Ishikawa (cell line): ENCODE measurements around the gene NUSAP1.

ENCODE experiments used
- CEBPB ChIP-seq: IDR thresholded peaks from 2 replicates; pipeline ENCODE4 v1.6.1; 2012
- CREB1 ChIP-seq: IDR thresholded peaks from 2 replicates; pipeline ENCODE4 v1.6.1; 2012; ENCODE audit warnings: low read depth
- EGR1 ChIP-seq: IDR thresholded peaks from 2 replicates; pipeline ENCODE4 v1.6.1; 2012
- EP300 ChIP-seq: IDR thresholded peaks from 2 replicates; pipeline ENCODE4 v1.6.1; 2012; ENCODE audit warnings: borderline replicate concordance
- FOXM1 ChIP-seq: IDR thresholded peaks from 2 replicates; pipeline ENCODE4 v1.6.1; 2012; ENCODE audit warnings: low read depth, borderline replicate concordance
- NFIC ChIP-seq: IDR thresholded peaks from 2 replicates; pipeline ENCODE4 v1.6.1; 2012
- RAD21 ChIP-seq: IDR thresholded peaks from 2 replicates; pipeline ENCODE4 v1.6.1; 2012; ENCODE audit warnings: low read depth
- TAF1 ChIP-seq: IDR thresholded peaks from 2 replicates; pipeline ENCODE4 v1.6.1; 2012; ENCODE audit warnings: low read depth, mild to moderate bottlenecking
- TCF12 ChIP-seq: IDR thresholded peaks from 2 replicates; pipeline ENCODE4 v1.6.1; 2012; ENCODE audit warnings: low read depth
- TEAD4 ChIP-seq: IDR thresholded peaks from 2 replicates; pipeline ENCODE4 v1.6.1; 2012
- YY1 ChIP-seq: IDR thresholded peaks from 2 replicates; pipeline ENCODE4 v1.6.1; 2012; ENCODE audit warnings: low read depth
- ZBTB7A ChIP-seq: IDR thresholded peaks from 2 replicates; pipeline ENCODE4 v1.6.1; 2012; ENCODE audit warnings: low read depth
- TF ChIP-seq, protein P1 (sequence below): IDR thresholded peaks from 2 replicates; pipeline ENCODE4 v1.6.1; 2012
- TF ChIP-seq, protein P2 (sequence below): IDR thresholded peaks from 2 replicates; pipeline ENCODE4 v1.6.1; 2012; ENCODE audit warnings: low read depth, mild to moderate bottlenecking
- TF ChIP-seq, protein P3 (sequence below): IDR thresholded peaks from 2 replicates; pipeline ENCODE4 v1.6.1; 2012

NUSAP1 gene

DNA sequence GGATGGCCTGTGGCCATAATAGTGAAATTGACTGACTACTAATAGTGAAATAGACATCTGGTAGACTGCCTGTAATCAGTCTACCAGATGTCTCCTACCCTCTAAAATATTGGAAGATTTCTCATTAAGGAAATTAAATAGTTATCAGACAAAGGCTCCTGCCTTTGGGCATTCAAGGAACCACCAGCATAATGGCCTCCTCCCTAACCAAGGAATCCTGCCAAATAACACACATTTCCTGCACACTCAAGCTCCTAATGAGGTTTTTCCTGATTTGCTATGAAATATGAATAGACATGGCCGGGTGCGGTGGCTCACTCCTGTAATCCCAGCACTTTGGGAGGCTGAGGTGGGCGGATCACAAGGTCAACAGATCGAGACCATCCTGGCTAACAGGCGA is 14.6 kb downstream of the NUSAP1 start:
- TF ChIP-seq, protein P1, sequence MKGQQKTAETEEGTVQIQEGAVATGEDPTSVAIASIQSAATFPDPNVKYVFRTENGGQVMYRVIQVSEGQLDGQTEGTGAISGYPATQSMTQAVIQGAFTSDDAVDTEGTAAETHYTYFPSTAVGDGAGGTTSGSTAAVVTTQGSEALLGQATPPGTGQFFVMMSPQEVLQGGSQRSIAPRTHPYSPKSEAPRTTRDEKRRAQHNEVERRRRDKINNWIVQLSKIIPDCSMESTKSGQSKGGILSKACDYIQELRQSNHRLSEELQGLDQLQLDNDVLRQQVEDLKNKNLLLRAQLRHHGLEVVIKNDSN = no peak

DNA sequence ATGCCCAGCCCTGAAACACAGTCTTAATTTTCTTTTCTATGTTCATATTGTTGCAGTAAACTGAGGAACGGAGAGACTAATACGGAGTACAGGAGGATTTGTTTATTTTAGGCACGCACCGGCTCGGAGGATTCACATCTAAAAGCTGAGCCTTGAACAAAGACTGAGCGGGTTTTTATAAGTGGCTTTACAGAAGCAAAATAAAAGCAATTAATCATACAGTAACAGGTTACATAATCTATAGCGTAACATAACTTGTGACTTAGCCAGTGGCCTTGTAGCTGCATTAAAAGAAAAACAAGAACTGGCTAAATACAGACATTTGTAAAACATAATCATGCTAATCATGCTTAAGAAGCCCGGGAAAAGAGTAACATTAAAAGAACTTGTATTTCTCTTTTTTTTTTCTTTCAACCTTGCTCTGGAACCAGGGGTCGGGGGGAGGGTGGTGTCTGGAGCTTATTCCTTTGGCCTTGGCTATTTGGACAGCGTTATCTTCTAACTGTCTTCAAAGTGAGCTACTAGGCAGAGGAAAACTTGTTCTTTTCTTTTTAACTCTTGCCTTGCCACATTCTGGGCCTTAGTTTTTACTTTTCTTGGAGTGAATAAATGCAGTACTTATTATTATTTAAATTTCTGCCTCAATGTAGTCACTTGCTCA is 17.5 kb downstream of the NUSAP1 start:
- TF ChIP-seq NFIC (no peak), YY1 (no peak), TEAD4 (no peak), RAD21 (no peak), EP300 (no peak), TAF1 (no peak), ZBTB7A (no peak), TCF12 (no peak), CEBPB (no peak), EGR1 (no peak), CREB1 (no peak), FOXM1 (no peak)
- TF ChIP-seq, protein P2, sequence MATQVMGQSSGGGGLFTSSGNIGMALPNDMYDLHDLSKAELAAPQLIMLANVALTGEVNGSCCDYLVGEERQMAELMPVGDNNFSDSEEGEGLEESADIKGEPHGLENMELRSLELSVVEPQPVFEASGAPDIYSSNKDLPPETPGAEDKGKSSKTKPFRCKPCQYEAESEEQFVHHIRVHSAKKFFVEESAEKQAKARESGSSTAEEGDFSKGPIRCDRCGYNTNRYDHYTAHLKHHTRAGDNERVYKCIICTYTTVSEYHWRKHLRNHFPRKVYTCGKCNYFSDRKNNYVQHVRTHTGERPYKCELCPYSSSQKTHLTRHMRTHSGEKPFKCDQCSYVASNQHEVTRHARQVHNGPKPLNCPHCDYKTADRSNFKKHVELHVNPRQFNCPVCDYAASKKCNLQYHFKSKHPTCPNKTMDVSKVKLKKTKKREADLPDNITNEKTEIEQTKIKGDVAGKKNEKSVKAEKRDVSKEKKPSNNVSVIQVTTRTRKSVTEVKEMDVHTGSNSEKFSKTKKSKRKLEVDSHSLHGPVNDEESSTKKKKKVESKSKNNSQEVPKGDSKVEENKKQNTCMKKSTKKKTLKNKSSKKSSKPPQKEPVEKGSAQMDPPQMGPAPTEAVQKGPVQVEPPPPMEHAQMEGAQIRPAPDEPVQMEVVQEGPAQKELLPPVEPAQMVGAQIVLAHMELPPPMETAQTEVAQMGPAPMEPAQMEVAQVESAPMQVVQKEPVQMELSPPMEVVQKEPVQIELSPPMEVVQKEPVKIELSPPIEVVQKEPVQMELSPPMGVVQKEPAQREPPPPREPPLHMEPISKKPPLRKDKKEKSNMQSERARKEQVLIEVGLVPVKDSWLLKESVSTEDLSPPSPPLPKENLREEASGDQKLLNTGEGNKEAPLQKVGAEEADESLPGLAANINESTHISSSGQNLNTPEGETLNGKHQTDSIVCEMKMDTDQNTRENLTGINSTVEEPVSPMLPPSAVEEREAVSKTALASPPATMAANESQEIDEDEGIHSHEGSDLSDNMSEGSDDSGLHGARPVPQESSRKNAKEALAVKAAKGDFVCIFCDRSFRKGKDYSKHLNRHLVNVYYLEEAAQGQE = no peak
- TF ChIP-seq, protein P1 = no peak
- TF ChIP-seq, protein P3, sequence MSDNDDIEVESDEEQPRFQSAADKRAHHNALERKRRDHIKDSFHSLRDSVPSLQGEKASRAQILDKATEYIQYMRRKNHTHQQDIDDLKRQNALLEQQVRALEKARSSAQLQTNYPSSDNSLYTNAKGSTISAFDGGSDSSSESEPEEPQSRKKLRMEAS = no peak

DNA sequence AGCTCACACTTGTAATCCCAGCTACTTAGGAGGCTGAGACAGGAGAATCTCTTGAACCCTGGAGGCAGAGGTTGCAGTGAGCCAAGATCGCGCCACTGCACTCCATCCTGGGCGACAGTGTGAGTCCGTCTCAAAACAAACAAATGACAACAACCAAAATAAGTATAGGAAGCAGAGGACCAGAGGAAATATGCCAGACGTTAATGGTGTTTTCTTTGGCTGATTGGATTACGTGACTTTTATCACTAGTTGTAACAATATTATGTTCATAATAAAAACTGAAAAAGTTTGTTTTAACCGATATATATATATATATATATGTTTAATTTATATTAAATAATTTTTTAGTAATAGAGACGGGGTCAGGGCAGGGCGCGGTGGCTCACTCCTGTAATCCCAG is 21.7 kb downstream of the NUSAP1 start:
- TF ChIP-seq TAF1 = no peak
- no peak for TF ChIP-seq ZBTB7A
- TF ChIP-seq, protein P2 = no peak
- TF ChIP-seq TCF12 = no peak
- TF ChIP-seq, protein P3 = no peak
- no peak for TF ChIP-seq FOXM1
- no peak for TF ChIP-seq NFIC
- no peak for TF ChIP-seq RAD21
- no peak for TF ChIP-seq EP300
- TF ChIP-seq, protein P1 = no peak
- no peak for TF ChIP-seq EGR1
- TF ChIP-seq CREB1 = no peak
- TF ChIP-seq YY1 = no peak
- no peak for TF ChIP-seq CEBPB
- TF ChIP-seq TEAD4 = no peak

DNA sequence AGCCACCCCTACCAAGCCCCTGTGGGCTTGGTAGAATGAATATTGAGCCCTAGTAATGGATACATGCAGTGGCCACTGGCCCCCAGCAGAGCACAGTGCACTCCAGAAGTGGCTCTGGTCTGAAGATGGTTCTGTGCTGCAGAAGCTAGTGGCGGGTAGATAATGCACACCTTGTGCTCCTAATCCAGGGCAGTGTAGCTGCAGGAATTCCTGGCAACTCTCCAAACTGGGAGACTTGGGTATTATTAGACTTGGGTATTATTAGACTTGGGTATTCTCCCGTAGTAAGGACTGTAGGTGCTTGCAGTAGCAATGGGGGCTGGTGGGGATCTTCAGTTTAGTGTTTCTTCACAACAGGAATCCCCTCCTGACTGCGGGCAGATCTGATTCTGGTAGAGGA is 34.7 kb downstream of the NUSAP1 start:
- TF ChIP-seq, protein P1 = no peak
- TF ChIP-seq TAF1 (no peak), TCF12 (no peak), YY1 (no peak), CEBPB (no peak)
- TF ChIP-seq, protein P2 = no peak
- TF ChIP-seq, protein P3 = no peak
